ENCODE data around the gene UBAC2.

Gene UBAC2

GRCh38 chr13:99200432-99201167 is at the start of gene UBAC2:
UBAC2 (plus strand) TSS chr13:99200854; CDS start chr13:99200909, 55 bp downstream.
- TF ChIP-seq ZNF274 (IDR thresholded peaks at IDR 0.05; ENCODE audit: low read depth, low read length) = no peak
- peak within 1 kb of the TSS; percentile 89 for H3K4me3 ChIP-seq (ENCODE audit: low read length)

GRCh38 chr13:99151516-99151915 is 49.1 kb upstream of the UBAC2 start:
- no peak for TF ChIP-seq ZNF274 (IDR thresholded peaks at IDR 0.05; ENCODE audit: low read depth, low read length)
- H3K4me3 ChIP-seq (ENCODE audit: low read length) = no peak overlapping the region

GRCh38 chr13:99153219-99153618 is 47.4 kb upstream of the UBAC2 start:
- no peak overlapping the region for H3K4me3 ChIP-seq (ENCODE audit: low read length)
- no peak for TF ChIP-seq ZNF274 (IDR thresholded peaks at IDR 0.05; ENCODE audit: low read depth, low read length)

GRCh38 chr13:99154064-99154463 is 46.6 kb upstream of the UBAC2 start:
- no peak overlapping the region for H3K4me3 ChIP-seq (ENCODE audit: low read length)
- no peak for TF ChIP-seq ZNF274 (IDR thresholded peaks at IDR 0.05; ENCODE audit: low read depth, low read length)

GRCh38 chr13:99155821-99156220 is 44.8 kb upstream of the UBAC2 start:
- no peak for TF ChIP-seq ZNF274 (IDR thresholded peaks at IDR 0.05; ENCODE audit: low read depth, low read length)
- no peak overlapping the region for H3K4me3 ChIP-seq (ENCODE audit: low read length)

GRCh38 chr13:99157046-99157445 is 43.6 kb upstream of the UBAC2 start:
- TF ChIP-seq ZNF274 (IDR thresholded peaks at IDR 0.05; ENCODE audit: low read depth, low read length) = no peak
- H3K4me3 ChIP-seq (ENCODE audit: low read length) = no peak overlapping the region

- no peak overlapping the region for H3K4me3 ChIP-seq (ENCODE audit: low read length)
- no peak for TF ChIP-seq ZNF274 (IDR thresholded peaks at IDR 0.05; ENCODE audit: low read depth, low read length)
Observed at GRCh38 chr13:99158846-99159245, 41.8 kb upstream of the UBAC2 start.

- no peak for TF ChIP-seq ZNF274 (IDR thresholded peaks at IDR 0.05; ENCODE audit: low read depth, low read length)
- no peak overlapping the region for H3K4me3 ChIP-seq (ENCODE audit: low read length)
Observed at GRCh38 chr13:99159331-99160061, 41.2 kb upstream of the UBAC2 start.

GRCh38 chr13:99160415-99160814 is 40.2 kb upstream of the UBAC2 start:
- TF ChIP-seq ZNF274 (IDR thresholded peaks at IDR 0.05; ENCODE audit: low read depth, low read length) = no peak
- H3K4me3 ChIP-seq (ENCODE audit: low read length) = no peak overlapping the region

- H3K4me3 ChIP-seq (ENCODE audit: low read length) = no peak overlapping the region
- no peak for TF ChIP-seq ZNF274 (IDR thresholded peaks at IDR 0.05; ENCODE audit: low read depth, low read length)
Observed at GRCh38 chr13:99161512-99161911, 39.1 kb upstream of the UBAC2 start.

- TF ChIP-seq ZNF274 (IDR thresholded peaks at IDR 0.05; ENCODE audit: low read depth, low read length) = no peak
Observed at GRCh38 chr13:99162567-99163361, 37.9 kb upstream of the UBAC2 start.

GRCh38 chr13:99164226-99164625 is 36.4 kb upstream of the UBAC2 start:
- no peak for TF ChIP-seq ZNF274 (IDR thresholded peaks at IDR 0.05; ENCODE audit: low read depth, low read length)
- no peak overlapping the region for H3K4me3 ChIP-seq (ENCODE audit: low read length)

More at GRCh38 chr13:99162567-99163361, 37.9 kb upstream of the UBAC2 start:
- no peak overlapping the region for H3K4me3 ChIP-seq (ENCODE audit: low read length)

- no peak overlapping the region for H3K4me3 ChIP-seq (ENCODE audit: low read length)
- TF ChIP-seq ZNF274 (IDR thresholded peaks at IDR 0.05; ENCODE audit: low read depth, low read length) = no peak
Observed at GRCh38 chr13:99165753-99166587, 34.7 kb upstream of the UBAC2 start.

- no peak for TF ChIP-seq ZNF274 (IDR thresholded peaks at IDR 0.05; ENCODE audit: low read depth, low read length)
- no peak overlapping the region for H3K4me3 ChIP-seq (ENCODE audit: low read length)
Observed at GRCh38 chr13:99172951-99173350, 27.7 kb upstream of the UBAC2 start.
